Heart right ventricle (tissue), 16 donors: ENCODE results near the gene MAP3K5. TPM values are rescaled to one million over a fixed set of nuclear protein-coding genes. Genes with fewer than 3 reads are reported as not detected.
A peak's percentile ranks its signal among the peaks of the same experiment; 100 is the strongest.
"Not testable (repeated sequence)": the region's sequence is repeated elsewhere in the genome, so short reads cannot be mapped to it uniquely, and the experiment has no call there.

Experiments used
- ATAC-seq, 8 donors: fragments of 200-7000 bp; cut with Tn5 transposase; one replicate each; pipeline ENCODE4 v1.9.1; 2020; ENCODE audit warnings: mild to moderate bottlenecking in 8 of 8, moderate library complexity in 8 of 8, moderate number of reproducible peaks in 1 of 8
- DNase-seq, 2 donors: peaks; one replicate each; pipeline ENCODE4 v3.0.0-alpha.2; 2020
- H3K27ac ChIP-seq, 10 donors: fragments of 200-600 bp; sonication (generic) in 2 of 10; one replicate each; pipeline versions ENCODE4 v1.5.0 to v1.8.0; 2020 to 2022; ENCODE audit warnings: mild to moderate bottlenecking in 3 of 10
- H3K27me3 ChIP-seq, 7 donors: fragments of 200-600 bp; one replicate each; pipeline ENCODE4 v1.8.0; 2021 to 2022; ENCODE audit warnings: mild to moderate bottlenecking in 2 of 7
- H3K36me3 ChIP-seq, 9 donors: fragments of 200-600 bp; sonication (generic) in 1 of 9; one replicate each; pipeline versions ENCODE4 v1.5.0 to v1.8.0; 2020 to 2022; ENCODE audit warnings: mild to moderate bottlenecking in 2 of 9
- H3K4me1 ChIP-seq, 9 donors: fragments of 200-600 bp; sonication (generic) in 1 of 9; one replicate each; pipeline versions ENCODE4 v1.5.0 to v1.8.0; 2020 to 2022; ENCODE audit warnings: mild to moderate bottlenecking in 4 of 9
- H3K4me3 ChIP-seq, 10 donors: fragments of 200-600 bp; sonication (generic) in 2 of 10; one replicate each; pipeline versions ENCODE4 v1.5.0 to v1.8.0; 2020 to 2022; ENCODE audit warnings: mild to moderate bottlenecking in 7 of 10, moderate library complexity in 2 of 10
- H3K9me3 ChIP-seq, 11 donors: fragments of 200-600 bp in 10 of 11; sonication (generic) in 2 of 11; one replicate each; pipeline versions ENCODE4 v1.5.0 to v1.8.0; 2013 to 2022; ENCODE audit warnings: mild to moderate bottlenecking in 2 of 11, control low read depth in 1 of 11, moderate library complexity in 1 of 11
- WGBS, 2 donors: extraction: QIAGEN DNeasy Blood & Tissue Kit; methylation state at CpG; one replicate each; pipeline ENCODE4 v1.1.7; 2013; ENCODE audit warnings: inconsistent platforms in 1 of 2; 5-methylcytosine and 5-hydroxymethylcytosine counted together
- intact Hi-C, 10 donors: fragments of 100-400 bp; cut with DNase I; formaldehyde crosslinking; loops; one replicate each; pipeline versions ENCODE4 v1.11.1 to v1.14.2; 2022
- polyA plus RNA-seq, 2 donors: library from polyadenylated mRNA; stranded (reverse); fragments of 200-250 nt; gene quantifications; one replicate each; pipeline ENCODE4 v1.2.3, GENCODE V29; 2013
- total RNA-seq, 10 donors: library from RNA; stranded (reverse); fragmentation: NEBNext Ultra II Directional in 3 of 10; extraction: Animal tissue kit (Norgen Biotek cat#: 25700) in 3 of 10; gene quantifications; one replicate each; pipeline versions ENCODE4 v1.2.1 to v1.2.4, GENCODE V29; 2021 to 2023
- TF ChIP-seq, protein P1 (sequence below), 9 donors: fragments of 200-600 bp; sonication (generic) in 2 of 9; IDR thresholded peaks; one replicate each; pipeline versions ENCODE4 v1.5.0 to v1.8.0; 2021 to 2022; ENCODE audit warnings: antibody characterized with exemption in 9 of 9, mild to moderate bottlenecking in 5 of 9, moderate library complexity in 1 of 9
- donor health status: Arrhythmogenic right ventricular cardiomyopathy.
- donor health status: ischemic (EF 13 %, LVEDD 7.1; RV severe dilation, severe dysfunction).
- donor health status: healthy with polysubstance abuse.
- donor health status: DM: no; HTN: yes; CAD: no.
- donor health status: DM: no; HTN: no; CAD: no.
- donor health status: ischemic (EF 25% LVEDD 6.9; RV normal size, moderate dysfunction).
- donor health status: ischemic (EF 25% LVEDD 5.7; RV mildly dilated, moderate dysfunction).
- donor health status: healthy.
- donor health status: DM: yes; HTN: yes; CAD: no.
- donor health status: Ischemic cardiomyopathy.
- donor health status: ischemic (EF 35%, LVEDD 5.7; RV mildly dilated, moderate dysfunction).
- donor health status: nonischemic (EF 11% LVEDD 7.7; RV severe dilation, severe dysfunction).
- donor health status: DM: yes; HTN: yes; CAD: no.
- donor health status: PGD.
- donor health status: ischemic (EF 29% LVEDD 5.4; RV normal size, mild dysfunction).
- donor health status: nonischemic (EF 23%, LVEDD 6.1; RV moderate dilation, normal function).

MAP3K5 gene
- total and polyA plus RNA-seq, 12 donors: 5.1 to 35.7 (median 27.8) TPM

- Histone ChIP-seq H3K4me1 (peaks cover 3 to 37% (median 13%) of the 10 kb centered on the region in 9 donors), H3K27ac (peak overlapping the region in 8 of 10 donors; percentile 34 to 98 (median 91)), H3K36me3 (peaks cover 0 to 5% (median 0%) of the 10 kb centered on the region in 9 donors), H3K27me3 (no peaks in the 10 kb centered on the region), H3K9me3 (no peaks in the 10 kb centered on the region), H3K4me3 (no peak overlapping the region)
- WGBS, 2 donors: 40 to 41% methylated on average over 2 of the region's 2 CpGs
- TF ChIP-seq, protein P1, sequence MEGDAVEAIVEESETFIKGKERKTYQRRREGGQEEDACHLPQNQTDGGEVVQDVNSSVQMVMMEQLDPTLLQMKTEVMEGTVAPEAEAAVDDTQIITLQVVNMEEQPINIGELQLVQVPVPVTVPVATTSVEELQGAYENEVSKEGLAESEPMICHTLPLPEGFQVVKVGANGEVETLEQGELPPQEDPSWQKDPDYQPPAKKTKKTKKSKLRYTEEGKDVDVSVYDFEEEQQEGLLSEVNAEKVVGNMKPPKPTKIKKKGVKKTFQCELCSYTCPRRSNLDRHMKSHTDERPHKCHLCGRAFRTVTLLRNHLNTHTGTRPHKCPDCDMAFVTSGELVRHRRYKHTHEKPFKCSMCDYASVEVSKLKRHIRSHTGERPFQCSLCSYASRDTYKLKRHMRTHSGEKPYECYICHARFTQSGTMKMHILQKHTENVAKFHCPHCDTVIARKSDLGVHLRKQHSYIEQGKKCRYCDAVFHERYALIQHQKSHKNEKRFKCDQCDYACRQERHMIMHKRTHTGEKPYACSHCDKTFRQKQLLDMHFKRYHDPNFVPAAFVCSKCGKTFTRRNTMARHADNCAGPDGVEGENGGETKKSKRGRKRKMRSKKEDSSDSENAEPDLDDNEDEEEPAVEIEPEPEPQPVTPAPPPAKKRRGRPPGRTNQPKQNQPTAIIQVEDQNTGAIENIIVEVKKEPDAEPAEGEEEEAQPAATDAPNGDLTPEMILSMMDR (IDR thresholded peaks at IDR 0.05): no peak
- ATAC-seq (peak in 5 of 8 donors; percentile 35 to 68 (median 50)), DNase-seq (peak in 1 of 2 donors; percentile 42)
- intact Hi-C loops: no loop called here
Measured at GRCh38 chr6:136820561-136820960, 28.3 kb upstream of the MAP3K5 start.

- Histone ChIP-seq H3K36me3 (no peaks in the 10 kb centered on the region), H3K4me3 (no peak overlapping the region), H3K27ac (no peak overlapping the region), H3K4me1 (peaks cover 3 to 21% (median 11%) of the 10 kb centered on the region in 9 donors), H3K9me3 (peaks cover 0 to 5% (median 0%) of the 10 kb centered on the region in 11 donors), H3K27me3 (no peaks in the 10 kb centered on the region)
- no peak for DNase-seq
- 55 to 66% methylated on average over 2 of the region's 2 CpGs for WGBS, 2 donors
- no peak for ATAC-seq
- intact Hi-C loops: no loop called here
- TF ChIP-seq, protein P1 (IDR thresholded peaks at IDR 0.05): no peak
Measured at GRCh38 chr6:136816656-136817055, 24.4 kb upstream of the MAP3K5 start.

GRCh38 chr6:136815608-136816007, 23.3 kb upstream of the MAP3K5 start:
- ATAC-seq, H3K9me3 ChIP-seq, H3K27me3 ChIP-seq, DNase-seq, intact Hi-C loops, H3K4me3 ChIP-seq, H3K27ac ChIP-seq, H3K36me3 ChIP-seq: not testable (repeated sequence)
- 88 to 95% methylated on average over 1 of the region's 1 CpG for WGBS, 2 donors
- peaks cover 0 to 12% (median 4%) of the 10 kb centered on the region in 9 donors for H3K4me1 ChIP-seq

DNA sequence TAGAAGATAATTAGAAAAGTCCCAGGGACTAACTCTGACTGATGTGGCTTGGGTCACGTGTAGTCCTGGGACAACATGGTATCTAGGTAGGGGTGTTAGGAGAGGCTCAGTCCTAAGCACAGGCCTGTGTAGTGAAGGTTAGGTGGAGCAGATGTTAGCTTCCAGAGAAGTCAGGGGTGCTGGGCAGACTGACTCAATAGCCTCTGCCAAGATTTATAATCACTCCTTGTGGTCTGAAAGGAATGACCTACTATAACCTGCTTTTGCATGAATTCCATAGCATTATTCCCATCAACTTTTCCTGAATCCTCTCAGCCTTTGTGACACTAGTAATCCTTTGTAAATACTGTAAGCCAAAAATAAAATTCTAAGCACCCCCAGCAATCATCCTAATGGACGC, 19.9 kb upstream of the MAP3K5 start:
- H3K27ac ChIP-seq: no peak overlapping the region
- H3K4me1 ChIP-seq: peaks cover 0 to 9% (median 0%) of the 10 kb centered on the region in 9 donors
- H3K4me3 ChIP-seq: no peak overlapping the region
- TF ChIP-seq, protein P1 (IDR thresholded peaks at IDR 0.05): no peak
- peaks cover 0 to 5% (median 0%) of the 10 kb centered on the region in 11 donors for H3K9me3 ChIP-seq
- H3K27me3 ChIP-seq: no peaks in the 10 kb centered on the region
- ATAC-seq (no peak), DNase-seq (no peak)
- no peaks in the 10 kb centered on the region for H3K36me3 ChIP-seq
- intact Hi-C loops: no loop called here
- 68 to 79% methylated on average over 2 of the region's 2 CpGs for WGBS, 2 donors

DNA sequence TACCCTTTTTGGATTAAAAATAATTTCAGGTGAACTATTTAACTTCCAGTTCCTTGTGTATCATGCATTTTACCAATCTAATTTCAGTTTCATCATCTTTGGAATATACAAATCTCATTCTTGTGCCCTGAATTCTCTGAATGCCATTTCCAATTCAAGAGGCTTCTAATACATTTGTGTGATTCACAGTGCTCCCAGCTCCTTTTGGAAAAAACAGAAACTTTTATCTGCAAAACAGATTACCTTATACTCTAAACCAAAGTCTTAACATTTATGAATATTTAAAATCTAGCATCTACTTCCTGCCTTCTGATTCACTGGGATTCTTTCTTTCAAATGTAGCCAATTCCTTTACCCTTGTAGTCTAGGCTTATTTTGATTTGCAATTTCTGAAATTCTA, 19.0 kb upstream of the MAP3K5 start:
- H3K27ac ChIP-seq: no peak overlapping the region

More for the DNA sequence above, 19.0 kb upstream of the MAP3K5 start:
- H3K4me3 ChIP-seq: no peak overlapping the region
- no peak for DNase-seq
- intact Hi-C loops: no loop called here
- TF ChIP-seq, protein P1 (IDR thresholded peaks at IDR 0.05): no peak
- peaks cover 0 to 5% (median 0%) of the 10 kb centered on the region in 11 donors for H3K9me3 ChIP-seq
- H3K4me1 ChIP-seq: peaks cover 0 to 9% (median 0%) of the 10 kb centered on the region in 9 donors
- H3K27me3 ChIP-seq: no peaks in the 10 kb centered on the region
- H3K36me3 ChIP-seq: no peaks in the 10 kb centered on the region
- no peak for ATAC-seq
